ENCODE data around the gene CEP250. TPM values are rescaled to one million over a fixed set of nuclear protein-coding genes. Genes with fewer than 3 reads are reported as not detected.

CEP250 gene
- total RNA-seq, 1 experiment from 2014 or later = 42.3 TPM

GRCh38 chr20:35564905-35565304 is 109.5 kb downstream of the CEP250 start:
- H3K27me3 ChIP-seq (ENCODE audit: insufficient read depth, low read length) = no peaks in the 10 kb centered on the region
- H3K79me2 ChIP-seq (ENCODE audit: insufficient read depth, low read length) = no peaks in the 10 kb centered on the region
- no peaks in the 10 kb centered on the region for H3K9me3 ChIP-seq (ENCODE audit: control insufficient read depth in 1 of 2, insufficient read depth in 1 of 2, low read depth in 1 of 2, low read length in 2 of 2)
- H3K36me3 ChIP-seq (ENCODE audit: control insufficient read depth in 1 of 2, insufficient read depth in 2 of 2, low read length in 2 of 2) = no peaks in the 10 kb centered on the region
- no peak overlapping the region for H3K27ac ChIP-seq (ENCODE audit: low read depth, low read length)
- no peak overlapping the region for H2AFZ ChIP-seq (ENCODE audit: low read depth, low read length, poor library complexity, severe bottlenecking)
- TF ChIP-seq YY1 (IDR thresholded peaks at IDR 0.05; ENCODE audit: extremely low read depth, insufficient replicate concordance, low read depth, low read length) = no peak
- no peak for TF ChIP-seq CEBPB (IDR thresholded peaks at IDR 0.05; ENCODE audit: low read depth)
- no peak for TF ChIP-seq POLR2AphosphoS5 (IDR thresholded peaks at IDR 0.05; ENCODE audit: low read depth, low read length)
- TF ChIP-seq REST (IDR thresholded peaks at IDR 0.05; ENCODE audit: low read depth) = no peak
- TF ChIP-seq ELF1 (IDR thresholded peaks at IDR 0.05; ENCODE audit: borderline replicate concordance, low read depth) = no peak
- TF ChIP-seq CBX3 (IDR thresholded peaks at IDR 0.05; ENCODE audit: low read depth) = no peak
- no peak for TF ChIP-seq POLR2A (IDR thresholded peaks at IDR 0.05; ENCODE audit: borderline replicate concordance, extremely low read depth, insufficient read depth, insufficient read length)
- no peak for TF ChIP-seq RAD21 (IDR thresholded peaks at IDR 0.05; ENCODE audit: low read depth)
- TF ChIP-seq ZFX (IDR thresholded peaks at IDR 0.05) = no peak
- TF ChIP-seq SRF (IDR thresholded peaks at IDR 0.05; ENCODE audit: low read depth) = no peak
- no peak for TF ChIP-seq TCF7L2 (IDR thresholded peaks at IDR 0.05; ENCODE audit: borderline replicate concordance, extremely low read depth, insufficient read depth, insufficient read length)
- TF ChIP-seq SIN3A (IDR thresholded peaks at IDR 0.05; ENCODE audit: low read depth) = no peak
- no peak for TF ChIP-seq EGR1 (IDR thresholded peaks at IDR 0.05; ENCODE audit: low read depth)
- TF ChIP-seq SP1 (IDR thresholded peaks at IDR 0.05; ENCODE audit: low read depth) = no peak
- TF ChIP-seq ZBTB33 (IDR thresholded peaks at IDR 0.05; ENCODE audit: extremely low read depth, insufficient replicate concordance, low read length) = no peak
- no peak for TF ChIP-seq EZH2 (IDR thresholded peaks at IDR 0.05)
- no peak for TF ChIP-seq EZH2phosphoT487 (IDR thresholded peaks at IDR 0.05; ENCODE audit: borderline replicate concordance)
- ChIA-PET RAD21 (ENCODE audit: low non-redundant PET in 1 of 2, low total read pairs in 2 of 2, uncharacterized antibody in 2 of 2, unreplicated experiment in 2 of 2) (no interaction called here), CTCF (no interaction called here), POLR2A (no interaction called here)
- H3K4me1 ChIP-seq (ENCODE audit: control insufficient read depth in 1 of 2, insufficient read depth in 2 of 2, low read length in 2 of 2) = peaks cover 0 to 8% of the 10 kb centered on the region in 2 experiments; a peak in 2 of 4 replicates
- ATAC-seq (no peak), DNase-seq (ENCODE audit: low read depth, low spot score) (no peak)
- BruUV-seq (replicated peaks) = no TSS peak
- intact Hi-C loops (cut with micrococcal nuclease) = no loop called here
- no peak overlapping the region for H3K4me2 ChIP-seq (ENCODE audit: low read length)
- no peak overlapping the region for H3K4me3 ChIP-seq (replicated peaks in 1 of 2; ENCODE audit: low read depth in 1 of 2, low read length in 2 of 2)
- no peaks in the 10 kb centered on the region for H4K20me1 ChIP-seq (ENCODE audit: insufficient read depth)
- H3K9me2 ChIP-seq (ENCODE audit: insufficient read depth) = no peaks in the 10 kb centered on the region
- H3K9ac ChIP-seq (ENCODE audit: low read length) = no peak overlapping the region

All from HCT116 (cell line).